HFFc6 (cell line): Measurements from ENCODE around the gene SCYL1. TPM values are rescaled to one million over a fixed set of nuclear protein-coding genes. Genes with fewer than 3 reads are reported as not detected.

Experiments used
- DNase-seq: peaks from one replicate; pipeline ENCODE4 v3.0.0-alpha.2; 2018
- H3K27ac Mint-ChIP-seq: 2 replicates; pipeline ENCODE4 v1.8.0; 2020; ENCODE audit warnings: mild to moderate bottlenecking, mixed read lengths
- H3K27me3 Mint-ChIP-seq: 2 replicates; pipeline ENCODE4 v1.8.0; 2021; ENCODE audit warnings: mild to moderate bottlenecking, moderate library complexity, mixed read lengths; ENCODE audit not compliant: insufficient read depth
- H3K36me3 Mint-ChIP-seq: 2 replicates; pipeline ENCODE4 v1.8.0; 2021; ENCODE audit warnings: low read depth, mixed read lengths
- H3K4me1 Mint-ChIP-seq: 2 replicates; pipeline ENCODE4 v1.8.0; 2020; ENCODE audit warnings: low read depth, mixed read lengths
- H3K4me3 Mint-ChIP-seq: 2 replicates; pipeline ENCODE4 v1.8.0; 2020; ENCODE audit warnings: mild to moderate bottlenecking, moderate library complexity, mixed read lengths
- H3K9me3 Mint-ChIP-seq: 2 replicates; pipeline ENCODE4 v1.8.0; 2020; ENCODE audit warnings: mild to moderate bottlenecking, mixed read lengths
- CTCF ChIP-seq: fragments of 200-600 bp; sonication (generic); IDR thresholded peaks from 2 replicates; pipeline ENCODE4 v1.5.0; 2021; ENCODE audit warnings: antibody characterized with exemption, mild to moderate bottlenecking
- total RNA-seq, 6 experiments: library from RNA; stranded (reverse); fragmentation: NEBNext Ultra II Directional; extraction: Animal tissue kit (Norgen Biotek cat#: 25700); gene quantifications; 2 replicates in 1 of 6; 3 replicates in 5 of 6; pipeline ENCODE4 v1.2.3, GENCODE V29; 2021

The SCYL1 gene
- total RNA-seq, 6 experiments from 2014 or later: 120 to 137 (median 126) TPM

DNA sequence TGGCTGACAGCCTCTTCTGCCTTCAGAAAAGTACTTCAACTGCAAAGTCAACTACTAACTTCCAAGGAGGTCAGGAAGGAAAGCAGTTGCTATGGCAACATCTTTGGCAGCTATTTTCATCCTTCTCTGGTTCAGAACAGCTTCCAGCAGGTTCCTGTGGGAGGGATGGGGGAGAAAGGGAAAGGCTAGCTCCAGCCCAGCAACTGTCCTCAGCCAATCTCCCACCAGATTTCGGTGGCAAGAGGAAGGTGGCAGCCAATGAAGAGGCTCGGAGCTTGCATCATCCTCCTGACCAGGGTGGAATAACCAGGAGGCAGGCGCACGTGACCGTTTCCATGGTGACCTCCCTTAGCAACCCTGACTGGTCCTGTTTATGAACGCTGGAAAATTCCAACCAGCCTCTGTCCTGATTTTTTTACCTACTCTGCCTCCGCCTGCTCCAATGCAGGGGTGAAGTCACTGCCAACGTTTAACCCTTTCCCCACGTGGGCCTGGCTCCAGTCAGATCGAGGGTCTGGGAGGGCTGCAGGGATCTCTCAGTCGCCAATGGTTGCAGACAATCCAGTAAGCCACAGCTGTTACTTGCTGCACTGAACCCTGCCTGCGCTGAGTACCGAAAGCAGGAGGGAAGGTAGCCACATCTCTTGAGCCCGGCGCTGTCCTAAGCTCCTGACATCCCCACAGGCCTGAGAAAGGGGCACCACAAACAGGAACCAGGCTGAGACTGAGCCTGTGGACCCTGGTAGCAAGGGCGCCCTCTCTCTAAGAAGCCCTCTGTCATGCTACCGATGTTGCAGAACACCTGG lies 37.2 kb upstream of the SCYL1 start:
- peaks cover 16% of the 10 kb centered on the region for H3K27me3 Mint-ChIP-seq
- peak overlapping the region; percentile 81 for H3K4me3 Mint-ChIP-seq
- peak overlapping the region; percentile 99 for H3K27ac Mint-ChIP-seq
- peak; percentile 12; the same call in 1 of the 2 replicates for TF ChIP-seq CTCF
- no peaks in the 10 kb centered on the region for H3K36me3 Mint-ChIP-seq
- peak; percentile 100 for DNase-seq
- no peaks in the 10 kb centered on the region for H3K9me3 Mint-ChIP-seq
- peaks cover 79% of the 10 kb centered on the region for H3K4me1 Mint-ChIP-seq

GRCh38 chr11:65488273-65489034 lies 36.4 kb upstream of the SCYL1 start:
- peak; percentile 71 for DNase-seq
- Mint-ChIP-seq H3K27ac (peak overlapping the region; percentile 99), H3K4me3 (peak overlapping the region; percentile 81), H3K4me1 (peaks cover 86% of the 10 kb centered on the region), H3K36me3 (no peaks in the 10 kb centered on the region), H3K27me3 (peaks cover 17% of the 10 kb centered on the region), H3K9me3 (no peaks in the 10 kb centered on the region)
- TF ChIP-seq CTCF: no peak; the same call in 1 of the 2 replicates

GRCh38 chr11:65489035-65489705 lies 35.7 kb upstream of the SCYL1 start:
- Mint-ChIP-seq H3K27ac (peak overlapping the region; percentile 99), H3K9me3 (no peaks in the 10 kb centered on the region), H3K4me1 (peaks cover 94% of the 10 kb centered on the region), H3K27me3 (peaks cover 17% of the 10 kb centered on the region), H3K4me3 (peak overlapping the region; percentile 81), H3K36me3 (no peaks in the 10 kb centered on the region)
- no peak for TF ChIP-seq CTCF
- peak; percentile 98 for DNase-seq

DNA sequence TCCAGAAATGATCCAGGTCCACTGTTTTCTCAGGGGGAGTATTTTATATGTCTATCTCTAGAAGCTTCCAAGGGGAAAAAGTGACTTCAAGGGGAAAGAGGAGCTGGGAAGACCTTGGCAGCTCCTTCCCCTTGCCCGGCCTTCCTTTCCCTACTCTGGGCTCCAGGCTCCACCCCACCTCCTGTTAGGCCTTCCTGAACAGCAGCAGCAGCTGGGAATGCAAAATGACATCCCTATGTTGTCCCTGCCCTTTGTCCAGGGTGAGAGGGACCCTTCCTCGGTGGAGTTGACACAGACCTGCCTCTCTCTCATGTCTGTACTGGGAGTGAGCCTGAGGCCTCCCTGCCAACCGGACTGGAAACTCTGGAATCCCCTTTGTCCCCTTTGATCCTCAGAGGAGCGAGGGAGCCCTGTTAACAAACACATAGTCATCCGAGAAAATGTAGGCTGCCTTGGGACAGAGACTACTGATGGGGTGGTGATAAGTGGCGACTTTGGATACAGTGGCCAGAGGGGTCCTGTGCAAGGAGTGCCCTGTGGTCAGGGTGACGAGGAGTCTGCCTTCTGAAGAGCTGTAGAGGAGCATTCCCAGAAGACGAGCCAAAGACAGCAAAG lies 35.1 kb upstream of the SCYL1 start:
- Mint-ChIP-seq H3K4me1 (peaks cover 98% of the 10 kb centered on the region), H3K4me3 (peak overlapping the region; percentile 81), H3K9me3 (no peaks in the 10 kb centered on the region), H3K27ac (peak overlapping the region; percentile 99), H3K36me3 (no peaks in the 10 kb centered on the region), H3K27me3 (peaks cover 17% of the 10 kb centered on the region)
- no peak for TF ChIP-seq CTCF
- DNase-seq: peak; percentile 39

DNA sequence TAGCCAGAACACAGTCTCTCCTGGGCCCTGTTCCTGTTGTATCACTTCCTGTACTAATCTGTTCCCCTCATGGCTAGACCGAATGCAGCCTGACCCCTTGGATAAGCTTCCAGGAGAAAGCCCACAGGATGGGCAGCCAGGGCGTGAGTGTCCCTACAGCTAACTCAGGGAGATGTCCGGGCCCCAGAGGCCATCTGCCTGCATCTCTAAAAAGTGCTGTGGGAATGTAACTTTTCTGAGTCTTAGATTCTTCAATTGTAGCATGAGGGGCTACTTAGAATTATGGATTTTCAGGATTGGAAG lies 33.8 kb upstream of the SCYL1 start:
- H3K9me3 Mint-ChIP-seq: no peaks in the 10 kb centered on the region
- peaks cover 91% of the 10 kb centered on the region for H3K4me1 Mint-ChIP-seq
- TF ChIP-seq CTCF: no peak
- H3K36me3 Mint-ChIP-seq: no peaks in the 10 kb centered on the region
- peaks cover 17% of the 10 kb centered on the region for H3K27me3 Mint-ChIP-seq
- peak overlapping the region; percentile 81 for H3K4me3 Mint-ChIP-seq
- H3K27ac Mint-ChIP-seq: peak overlapping the region; percentile 99
- no peak for DNase-seq
